ENCODE data around the gene KLHL26. TPM values are rescaled to one million over a fixed set of nuclear protein-coding genes. Genes with fewer than 3 reads are reported as not detected.

The KLHL26 gene
- total RNA-seq, 2 donors from 2014 or later: 7.3 to 14.7 TPM

GRCh38 chr19:18654469-18654868 is 17.6 kb downstream of the KLHL26 start:
- no peak overlapping the region for H3K27ac ChIP-seq
- TF ChIP-seq CTCF (IDR thresholded peaks at IDR 0.05): no peak
- H3K4me3 ChIP-seq: no peak overlapping the region
- no peaks in the 10 kb centered on the region for H3K4me1 ChIP-seq
- no peaks in the 10 kb centered on the region for H3K9me3 ChIP-seq
- no peak overlapping the region for H3K9ac ChIP-seq (ENCODE audit: low read depth in 2 of 2, low read length in 2 of 2)
- intact Hi-C loops (cut with DNase I): no loop called here
- H3K27me3 ChIP-seq: no peaks in the 10 kb centered on the region
- H3K36me3 ChIP-seq: no peaks in the 10 kb centered on the region
- no peak for DNase-seq

GRCh38 chr19:18655173-18655844 is 18.5 kb downstream of the KLHL26 start:
- DNase-seq: no peak
- H3K36me3 ChIP-seq: no peaks in the 10 kb centered on the region
- H3K9ac ChIP-seq (ENCODE audit: low read depth in 2 of 2, low read length in 2 of 2): no peak overlapping the region
- no peak overlapping the region for H3K27ac ChIP-seq
- intact Hi-C loops (cut with DNase I): no loop called here
- no peaks in the 10 kb centered on the region for H3K9me3 ChIP-seq
- H3K27me3 ChIP-seq: no peaks in the 10 kb centered on the region
- H3K4me1 ChIP-seq: no peaks in the 10 kb centered on the region
- H3K4me3 ChIP-seq: no peak overlapping the region
- no peak for TF ChIP-seq CTCF (IDR thresholded peaks at IDR 0.05)

GRCh38 chr19:18656337-18657086 is 19.7 kb downstream of the KLHL26 start:
- Histone ChIP-seq H3K36me3 (no peaks in the 10 kb centered on the region), H3K27me3 (no peaks in the 10 kb centered on the region), H3K4me1 (no peaks in the 10 kb centered on the region), H3K9me3 (no peaks in the 10 kb centered on the region), H3K4me3 (no peak overlapping the region), H3K9ac (ENCODE audit: low read depth in 2 of 2, low read length in 2 of 2) (no peak overlapping the region), H3K27ac (no peak overlapping the region)
- TF ChIP-seq CTCF (IDR thresholded peaks at IDR 0.05): no peak
- intact Hi-C loops (cut with DNase I): no loop called here
- no peak for DNase-seq

- Histone ChIP-seq H3K27me3 (no peaks in the 10 kb centered on the region), H3K4me3 (no peak overlapping the region), H3K4me1 (no peaks in the 10 kb centered on the region), H3K36me3 (no peaks in the 10 kb centered on the region), H3K27ac (no peak overlapping the region), H3K9ac (ENCODE audit: low read depth in 2 of 2, low read length in 2 of 2) (no peak overlapping the region), H3K9me3 (no peaks in the 10 kb centered on the region)
- no peak for DNase-seq
- intact Hi-C loops (cut with DNase I): no loop called here
- no peak for TF ChIP-seq CTCF (IDR thresholded peaks at IDR 0.05)
Measured at GRCh38 chr19:18657590-18658365, 20.9 kb downstream of the KLHL26 start.

GRCh38 chr19:18658366-18658855 is 21.6 kb downstream of the KLHL26 start:
- no peaks in the 10 kb centered on the region for H3K9me3 ChIP-seq
- no peaks in the 10 kb centered on the region for H3K36me3 ChIP-seq
- no peak overlapping the region for H3K9ac ChIP-seq (ENCODE audit: low read depth in 2 of 2, low read length in 2 of 2)
- H3K27me3 ChIP-seq: no peaks in the 10 kb centered on the region
- H3K27ac ChIP-seq: no peak overlapping the region
- intact Hi-C loops (cut with DNase I): no loop called here
- no peak for DNase-seq
- TF ChIP-seq CTCF (IDR thresholded peaks at IDR 0.05): no peak
- H3K4me3 ChIP-seq: no peak overlapping the region
- H3K4me1 ChIP-seq: no peaks in the 10 kb centered on the region

Measured in colonic mucosa (tissue), 4 donors.